Activated naive CD4-positive, alpha-beta T cell treated with Interleukin-2 at 50 U/mL for 16 hours (primary cell): ENCODE measurements around the gene ZNF268.
"Not testable (repeated sequence)": the region's sequence is repeated elsewhere in the genome, so short reads cannot be mapped to it uniquely, and the experiment has no call there.

ENCODE experiments used
- DNase-seq: peaks from one replicate; pipeline ENCODE4 v3.0.0-alpha.2; 2020

The ZNF268 gene

GRCh38 chr12:133231001-133231400 is 49.7 kb downstream of the ZNF268 start:
- DNase-seq: no peak

GRCh38 chr12:133233006-133233405 is 51.7 kb downstream of the ZNF268 start:
- DNase-seq: no peak

- DNase-seq: no peak
Observed at GRCh38 chr12:133233993-133234564, 52.8 kb downstream of the ZNF268 start.

- no peak for DNase-seq
Observed at GRCh38 chr12:133234971-133235370, 53.7 kb downstream of the ZNF268 start.

- no peak for DNase-seq
Observed at GRCh38 chr12:133235401-133236112, 54.3 kb downstream of the ZNF268 start, which contains the start of gene ANHX. ANHX (minus strand) TSS chr12:133235877; CDS start chr12:133234356, 1,521 bp downstream.

- DNase-seq: no peak
Observed at GRCh38 chr12:133236144-133236543, 54.8 kb downstream of the ZNF268 start.

GRCh38 chr12:133236556-133236955 is 55.3 kb downstream of the ZNF268 start:
- DNase-seq: no peak

- no peak for DNase-seq
Observed at GRCh38 chr12:133251732-133252131, 70.4 kb downstream of the ZNF268 start.

- DNase-seq: not testable (repeated sequence)
Observed at GRCh38 chr12:133255833-133256232, 74.5 kb downstream of the ZNF268 start.

- DNase-seq: no peak
Observed at GRCh38 chr12:133256321-133256720, 75.0 kb downstream of the ZNF268 start.

GRCh38 chr12:133264173-133264572 is 82.9 kb downstream of the ZNF268 start:
- DNase-seq: no peak
